Endothelial cell of umbilical vein (primary cell): ENCODE results near the gene RBM26.

Source experiments
- CTCF ChIP-seq, 2 donors: IDR thresholded peaks; 1 replicate in 1 of 2; 2 replicates in 1 of 2; pipeline ENCODE4 v1.5.1; 2011; ENCODE audit warnings: low read length in 2 of 2, mild to moderate bottlenecking in 2 of 2, moderate library complexity in 2 of 2, control low read depth in 1 of 2, inconsistent platforms in 1 of 2, low read depth in 1 of 2; ENCODE audit not compliant: insufficient read depth in 1 of 2; ENCODE audit errors: extremely low read depth in 1 of 2
- GATA2 ChIP-seq: IDR thresholded peaks from 2 replicates; pipeline ENCODE4 v1.7.0; 2011; ENCODE audit warnings: low read depth, mild to moderate bottlenecking, moderate library complexity, mixed read lengths, low read length; ENCODE audit not compliant: insufficient read length, insufficient read depth
- POLR2AphosphoS5 ChIP-seq: IDR thresholded peaks from 2 replicates; pipeline ENCODE4 v1.6.1; 2012; ENCODE audit warnings: low read depth, mild to moderate bottlenecking, control low read depth, low read length, moderate library complexity; ENCODE audit not compliant: insufficient read depth

- TF ChIP-seq GATA2 (no peak), CTCF (IDR thresholded peaks at IDR 0.05; ENCODE audit: extremely low read depth in 1 of 2, insufficient read depth in 1 of 2, low read depth in 1 of 2, low read length in 2 of 2) (no peak), POLR2AphosphoS5 (no peak)
These were observed 7.9 kb downstream of the RBM26 start for GRCh38 chr13:79398127-79398526.
